B cell (primary cell): Measurements from ENCODE around the gene PLCB4.

ENCODE experiments used
- CTCF ChIP-seq: fragments of 200-600 bp; IDR thresholded peaks from one replicate; pipeline ENCODE4 v1.8.0; 2022; ENCODE audit warnings: antibody characterized with exemption, mild to moderate bottlenecking
- EZH2 ChIP-seq: IDR thresholded peaks from 2 replicates; pipeline ENCODE4 v1.6.1; 2012; ENCODE audit warnings: borderline replicate concordance, low read depth, mild to moderate bottlenecking, moderate library complexity, low read length; ENCODE audit not compliant: insufficient read depth, poor library complexity, severe bottlenecking

- TF ChIP-seq EZH2 (no peak), CTCF (no peak)
Measured at GRCh38 chr20:9270831-9271230, 201.9 kb downstream of the PLCB4 start.
